Keratinocyte (primary cell): ENCODE measurements around the gene SPDYE4.

Source experiments
- EZH2 ChIP-seq: IDR thresholded peaks from one replicate; pipeline ENCODE4 v1.6.1; 2012; ENCODE audit warnings: inconsistent platforms, mild to moderate bottlenecking, low read length, moderate library complexity
- TF ChIP-seq, protein P1 (sequence below), 3 experiments: IDR thresholded peaks in 1 of 3; conservative IDR thresholded peaks in 1 of 3; optimal IDR thresholded peaks in 1 of 3; 2 replicates in 2 of 3; 3 replicates in 1 of 3; pipeline versions ENCODE3 to v1.5.1; 2011; ENCODE audit warnings: low read length in 3 of 3, mild to moderate bottlenecking in 3 of 3, moderate library complexity in 2 of 3, control low read depth in 1 of 3, inconsistent platforms in 1 of 3; ENCODE audit not compliant: insufficient read depth in 2 of 3; ENCODE audit errors: extremely low read depth in 1 of 3

DNA sequence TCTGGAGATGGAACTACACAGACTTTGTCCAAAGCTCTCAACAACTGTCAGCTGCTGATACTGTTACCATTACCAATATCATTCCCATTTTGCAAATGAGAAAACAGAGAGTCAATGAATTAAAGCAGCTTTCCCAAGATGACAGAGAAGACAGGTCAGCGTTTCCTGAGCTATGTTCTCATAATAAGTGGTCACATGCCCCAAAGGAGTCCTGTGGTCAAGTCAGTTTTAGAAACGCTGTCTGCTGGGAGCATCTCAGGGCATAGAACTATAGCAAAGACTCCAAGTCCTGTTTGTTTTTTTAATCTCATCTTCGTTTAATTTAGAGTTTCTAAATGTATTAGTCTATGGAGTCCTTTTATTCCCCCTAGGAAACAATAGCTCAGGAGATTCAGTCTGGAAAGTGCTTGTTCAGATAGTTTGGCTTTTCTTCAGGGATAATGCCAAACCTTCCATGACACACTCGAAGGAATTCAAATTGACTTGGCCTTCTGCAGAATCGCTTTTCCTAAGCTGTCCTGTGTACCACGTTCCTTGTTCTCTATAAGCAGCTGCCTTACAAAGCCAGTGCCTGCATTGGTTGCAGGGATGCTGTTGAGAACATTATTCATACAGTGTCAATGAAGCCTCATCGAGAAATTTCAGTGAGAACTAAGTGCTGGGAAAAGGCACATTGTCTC lies 25.8 kb downstream of the SPDYE4 start:
- TF ChIP-seq, protein P1, sequence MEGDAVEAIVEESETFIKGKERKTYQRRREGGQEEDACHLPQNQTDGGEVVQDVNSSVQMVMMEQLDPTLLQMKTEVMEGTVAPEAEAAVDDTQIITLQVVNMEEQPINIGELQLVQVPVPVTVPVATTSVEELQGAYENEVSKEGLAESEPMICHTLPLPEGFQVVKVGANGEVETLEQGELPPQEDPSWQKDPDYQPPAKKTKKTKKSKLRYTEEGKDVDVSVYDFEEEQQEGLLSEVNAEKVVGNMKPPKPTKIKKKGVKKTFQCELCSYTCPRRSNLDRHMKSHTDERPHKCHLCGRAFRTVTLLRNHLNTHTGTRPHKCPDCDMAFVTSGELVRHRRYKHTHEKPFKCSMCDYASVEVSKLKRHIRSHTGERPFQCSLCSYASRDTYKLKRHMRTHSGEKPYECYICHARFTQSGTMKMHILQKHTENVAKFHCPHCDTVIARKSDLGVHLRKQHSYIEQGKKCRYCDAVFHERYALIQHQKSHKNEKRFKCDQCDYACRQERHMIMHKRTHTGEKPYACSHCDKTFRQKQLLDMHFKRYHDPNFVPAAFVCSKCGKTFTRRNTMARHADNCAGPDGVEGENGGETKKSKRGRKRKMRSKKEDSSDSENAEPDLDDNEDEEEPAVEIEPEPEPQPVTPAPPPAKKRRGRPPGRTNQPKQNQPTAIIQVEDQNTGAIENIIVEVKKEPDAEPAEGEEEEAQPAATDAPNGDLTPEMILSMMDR (optimal IDR thresholded peaks at IDR 0.05 in 1 of 3, IDR thresholded peaks at IDR 0.05 in 1 of 3, conservative IDR thresholded peaks at IDR 0.05 in 1 of 3; ENCODE audit: extremely low read depth in 1 of 3, insufficient read depth in 2 of 3, low read length in 3 of 3) = no peak
- no peak for TF ChIP-seq EZH2
